Stimulated activated CD8-positive, alpha-beta memory T cell treated with anti-CD3 and anti-CD28 coated beads, Interleukin-12 subunit alpha, Interleukin-12 subunit beta, amount 100 ng/mL, for 1 hour (primary cell): ENCODE results near the gene FAM228B.
"Not testable (repeated sequence)": the region's sequence is repeated elsewhere in the genome, so short reads cannot be mapped to it uniquely, and the experiment has no call there.

Source experiments
- DNase-seq: peaks from one replicate; pipeline ENCODE4 v3.0.0-alpha.2; 2020; ENCODE audit warnings: low read depth

The FAM228B gene

DNA sequence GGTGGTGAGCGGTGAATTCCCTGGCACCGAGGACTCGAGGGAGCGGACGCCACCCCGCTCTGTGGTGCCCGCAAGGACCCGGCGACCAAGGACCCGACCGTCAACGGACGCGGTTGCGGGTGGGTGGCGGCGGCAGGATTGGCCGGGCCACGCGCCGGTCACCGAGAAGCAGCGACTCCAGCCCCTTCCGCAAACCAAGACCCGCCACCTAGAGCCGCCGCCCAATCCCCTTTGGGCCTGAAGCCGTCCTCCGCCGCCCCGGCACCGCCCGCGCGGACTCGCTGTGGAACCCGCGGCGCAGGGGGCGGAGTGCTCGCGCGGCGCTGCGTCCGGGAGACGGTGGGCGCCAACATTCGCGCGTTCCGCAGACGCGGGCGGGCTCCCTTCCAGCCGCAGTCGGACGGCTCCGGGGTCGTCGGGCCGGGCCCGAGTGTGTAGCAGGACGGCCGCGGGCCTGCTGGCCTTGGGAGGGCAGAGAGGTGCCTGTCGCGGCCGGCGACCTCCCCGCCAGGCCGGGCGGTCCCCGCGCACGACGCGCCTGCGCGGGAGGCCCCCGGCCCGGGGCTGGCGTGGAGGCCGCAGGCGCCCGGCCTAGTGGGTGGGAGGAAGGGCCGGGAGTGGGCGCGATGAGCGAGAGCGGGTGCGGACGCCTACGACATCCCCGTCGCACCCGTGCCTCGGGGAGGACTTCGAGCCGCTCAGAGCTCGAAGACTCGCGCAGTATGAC lies at the start of gene FAM228B, which contains the start of gene PFN4:
TSS of gene FAM228B (plus strand) at position 275 of the 727 bp plus-strand sequence. CDS start 893 bp downstream, outside the sequence.
TSS of gene PFN4 (minus strand) at position 140 of the 727 bp plus-strand sequence. CDS start 799 bp downstream, outside the sequence.
- DNase-seq = peak; percentile 29

DNA sequence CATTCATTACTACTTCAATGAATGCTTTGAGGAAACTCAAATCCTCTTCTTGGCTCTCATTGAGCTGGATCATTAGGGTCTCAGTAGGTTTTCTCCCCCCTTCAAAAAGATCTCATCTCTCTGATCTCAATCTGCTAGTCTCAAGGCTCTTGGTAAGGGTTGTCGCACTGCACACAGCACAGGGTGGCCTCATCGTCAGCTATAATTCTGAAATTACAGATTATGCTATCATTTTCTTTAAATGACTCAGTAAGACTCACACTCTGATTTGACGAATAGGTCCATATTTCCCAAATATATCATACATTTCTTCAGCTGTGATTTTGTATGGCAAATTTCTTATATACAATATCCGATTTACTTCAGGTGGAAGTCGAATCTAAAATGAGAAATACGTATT lies 49.5 kb upstream of the FAM228B start:
- DNase-seq = no peak

DNA sequence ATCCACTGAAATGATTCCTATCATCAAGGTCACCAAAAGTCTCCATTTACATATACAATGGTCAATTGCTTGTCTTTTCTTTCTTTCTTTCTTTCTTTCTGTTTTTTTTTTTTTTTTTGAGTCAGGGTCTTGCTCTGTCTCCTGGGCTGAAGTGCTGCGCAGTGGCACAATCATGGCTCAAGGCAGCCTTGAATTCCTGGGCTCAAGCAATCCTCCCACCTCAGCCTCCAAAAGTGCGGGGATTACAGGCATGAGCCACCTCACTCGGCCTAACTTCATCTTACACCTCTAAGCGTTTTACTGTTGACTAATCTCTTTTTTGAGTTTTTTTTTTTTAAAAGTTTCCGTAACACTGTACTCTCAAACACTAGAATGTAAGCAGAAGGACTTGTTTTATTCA lies 48.0 kb upstream of the FAM228B start:
- no peak for DNase-seq

DNA sequence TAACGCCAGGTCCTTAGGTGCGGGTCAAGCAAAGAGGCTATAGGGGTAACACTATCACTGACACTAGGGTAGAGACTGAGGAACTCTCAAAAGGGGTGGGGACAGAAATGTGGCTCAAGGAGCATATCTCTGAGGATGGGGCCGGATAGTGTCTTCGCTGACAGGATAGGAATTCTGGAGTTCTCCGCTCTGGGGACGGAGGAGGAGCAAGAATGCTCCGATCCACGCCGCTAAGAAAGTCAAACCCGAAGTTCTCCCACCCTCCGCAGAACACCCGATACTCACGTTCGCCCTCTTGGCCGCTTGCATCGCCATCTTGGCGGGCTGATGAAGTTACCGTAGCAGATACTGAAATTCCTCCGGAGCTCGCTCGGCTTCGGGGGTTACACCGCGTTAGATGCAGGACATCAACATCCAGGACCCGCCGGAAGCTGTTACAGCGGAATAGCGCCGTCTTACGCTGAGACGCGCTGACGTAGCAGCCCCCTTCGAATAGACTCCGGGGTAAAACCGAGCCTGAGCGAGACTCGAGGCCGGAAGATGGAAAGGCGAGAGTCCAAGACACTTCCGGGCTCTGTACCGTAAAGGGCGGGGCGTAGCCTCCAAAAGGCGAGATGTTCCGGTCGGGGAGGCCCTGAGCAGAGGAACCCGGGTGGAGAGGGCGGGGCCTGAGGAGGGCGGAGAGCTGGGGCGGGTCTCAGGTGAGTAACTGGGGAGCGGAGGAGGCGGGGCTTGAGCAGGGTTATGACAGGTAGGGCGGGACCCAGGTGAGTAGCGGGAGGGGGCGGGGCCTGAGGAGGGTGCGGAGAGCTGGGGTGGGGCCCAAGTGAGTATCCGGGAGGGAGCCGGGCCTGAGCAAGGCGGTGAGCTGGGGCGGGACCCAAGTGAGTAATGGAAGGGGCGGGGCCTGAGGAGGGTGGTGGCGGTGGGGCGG lies 47.1 kb upstream of the FAM228B start, which contains the start of gene SF3B6:
TSS of gene SF3B6 (minus strand) at position 412 of the 934 bp plus-strand sequence. CDS start at position 315, 97 bp downstream.
- DNase-seq = peak; percentile 99

DNA sequence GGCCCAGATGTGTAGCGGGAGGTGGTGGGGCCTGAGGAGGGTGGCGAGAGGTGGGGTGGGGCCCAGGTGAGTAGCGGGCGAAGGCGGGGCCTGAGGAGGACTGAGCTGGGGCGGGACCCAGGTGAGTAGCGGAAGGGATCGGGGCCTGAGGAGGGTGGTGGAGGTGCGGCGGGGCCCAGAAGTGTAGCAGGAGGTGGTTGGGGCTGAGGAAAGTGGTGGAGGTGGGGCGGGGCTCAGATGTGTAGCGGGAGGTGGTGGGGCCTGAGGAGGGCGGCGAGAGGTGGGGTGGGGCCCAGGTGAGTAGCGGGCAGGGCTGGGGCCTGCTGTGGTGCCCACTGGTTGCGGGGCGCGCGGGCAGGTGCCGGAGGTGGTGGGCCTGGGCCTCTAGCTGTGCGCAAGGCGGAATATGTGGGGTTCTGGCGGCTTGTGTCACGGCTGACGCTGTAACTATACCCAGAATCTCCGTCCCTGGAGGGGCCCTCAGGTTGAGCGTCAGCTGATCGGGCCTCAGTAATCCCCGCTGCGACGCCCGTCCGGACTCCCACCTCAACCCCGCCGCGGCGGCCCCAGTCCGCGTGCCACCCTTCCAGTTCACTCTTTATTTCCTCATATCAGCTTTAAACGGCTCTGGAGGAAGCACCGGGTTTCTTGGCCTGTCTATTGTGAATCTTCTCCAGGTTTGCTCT lies 46.3 kb upstream of the FAM228B start:
- DNase-seq = no peak

DNA sequence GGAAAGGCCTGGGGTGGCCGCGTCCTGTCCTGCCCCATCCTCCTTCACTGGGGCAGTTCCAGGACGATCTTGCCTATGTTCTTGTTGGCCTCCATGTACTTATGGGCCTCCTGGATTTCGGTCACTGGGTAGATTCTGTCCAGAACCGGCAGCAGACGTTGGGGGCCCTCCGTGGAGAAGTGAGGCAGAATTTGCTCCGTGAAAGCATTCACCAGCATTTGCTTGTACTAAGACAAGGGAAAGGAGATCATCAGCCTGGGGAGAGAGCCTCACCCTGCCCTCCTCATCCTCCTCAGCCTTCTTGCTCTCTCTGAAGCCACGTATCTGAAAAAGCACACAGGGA lies 45.8 kb upstream of the FAM228B start:
- DNase-seq = no peak

DNA sequence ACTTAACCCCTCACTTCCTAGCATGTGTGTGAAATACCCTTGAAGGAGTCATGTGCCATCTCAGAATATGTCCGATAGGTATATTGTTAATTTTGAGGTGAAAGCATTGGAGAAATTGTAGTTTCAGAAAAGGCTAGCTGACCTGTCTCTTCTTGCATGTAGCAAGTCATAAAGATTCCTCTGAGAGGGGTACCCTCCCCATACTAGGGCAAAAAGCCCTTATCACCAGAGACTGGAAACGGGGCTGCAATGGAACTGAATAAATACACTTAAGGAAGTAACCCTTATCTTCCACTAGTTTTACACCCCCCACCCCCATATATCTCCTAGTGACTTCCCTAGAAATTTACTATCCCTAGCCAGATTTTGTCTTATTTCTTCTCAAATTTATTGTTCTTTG lies 45.4 kb upstream of the FAM228B start:
- no peak for DNase-seq

DNA sequence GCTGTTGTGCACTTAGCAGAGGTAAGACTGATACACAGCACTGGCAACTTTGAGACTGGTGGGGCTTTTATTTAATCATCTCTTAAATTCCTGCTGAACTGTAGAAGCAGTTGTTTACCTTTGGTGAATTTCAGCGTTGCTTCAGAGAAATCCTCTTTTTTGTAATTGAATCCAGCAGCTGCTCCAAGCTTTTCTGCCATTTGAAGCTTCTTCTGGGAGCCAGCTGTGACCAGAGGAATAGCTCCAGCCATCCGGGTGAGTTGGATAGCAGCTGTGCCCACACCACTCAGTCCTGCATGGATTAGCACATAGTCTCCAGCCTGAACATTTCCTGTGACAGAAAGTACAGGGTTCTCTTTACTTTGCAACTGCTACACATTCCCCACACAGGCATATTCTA lies 42.6 kb upstream of the FAM228B start:
- no peak for DNase-seq

DNA sequence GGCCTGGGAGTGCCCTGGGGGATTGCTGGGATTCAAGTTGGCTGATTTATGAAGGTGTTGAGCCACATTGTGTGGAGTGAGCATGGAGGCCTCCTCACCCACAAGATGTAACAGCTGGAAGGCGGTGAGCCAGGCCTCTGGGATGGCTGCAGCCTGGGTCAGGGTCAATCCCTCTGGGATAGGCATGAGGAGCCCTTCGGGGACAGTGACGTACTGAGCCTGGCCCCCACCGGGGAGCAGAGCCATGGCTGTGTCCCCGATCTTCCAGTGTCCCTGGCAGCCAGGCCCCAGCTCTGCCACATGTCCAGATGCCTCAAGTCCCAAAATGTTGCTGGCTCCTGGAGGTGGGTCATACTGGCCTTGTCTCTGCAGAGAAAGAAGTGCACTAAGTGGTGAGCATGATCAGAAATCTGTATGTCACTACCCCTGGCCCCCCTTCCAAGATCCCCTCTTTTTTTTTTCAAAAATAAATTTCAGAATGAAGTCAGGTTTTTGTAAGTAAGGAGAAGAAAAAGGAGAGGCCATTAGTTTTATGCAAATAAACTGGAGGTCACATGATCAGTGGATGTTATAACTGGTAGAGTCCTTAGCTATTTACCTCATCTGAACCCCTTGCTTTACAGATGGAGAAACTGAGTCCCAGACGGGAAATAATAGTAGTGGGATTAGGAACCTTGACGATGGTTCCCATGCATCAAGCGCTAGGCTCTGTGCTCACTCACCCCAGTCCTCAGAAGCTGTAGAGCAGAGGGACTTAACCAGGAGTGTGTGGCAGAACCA lies 40.3 kb upstream of the FAM228B start:
- DNase-seq = no peak

DNA sequence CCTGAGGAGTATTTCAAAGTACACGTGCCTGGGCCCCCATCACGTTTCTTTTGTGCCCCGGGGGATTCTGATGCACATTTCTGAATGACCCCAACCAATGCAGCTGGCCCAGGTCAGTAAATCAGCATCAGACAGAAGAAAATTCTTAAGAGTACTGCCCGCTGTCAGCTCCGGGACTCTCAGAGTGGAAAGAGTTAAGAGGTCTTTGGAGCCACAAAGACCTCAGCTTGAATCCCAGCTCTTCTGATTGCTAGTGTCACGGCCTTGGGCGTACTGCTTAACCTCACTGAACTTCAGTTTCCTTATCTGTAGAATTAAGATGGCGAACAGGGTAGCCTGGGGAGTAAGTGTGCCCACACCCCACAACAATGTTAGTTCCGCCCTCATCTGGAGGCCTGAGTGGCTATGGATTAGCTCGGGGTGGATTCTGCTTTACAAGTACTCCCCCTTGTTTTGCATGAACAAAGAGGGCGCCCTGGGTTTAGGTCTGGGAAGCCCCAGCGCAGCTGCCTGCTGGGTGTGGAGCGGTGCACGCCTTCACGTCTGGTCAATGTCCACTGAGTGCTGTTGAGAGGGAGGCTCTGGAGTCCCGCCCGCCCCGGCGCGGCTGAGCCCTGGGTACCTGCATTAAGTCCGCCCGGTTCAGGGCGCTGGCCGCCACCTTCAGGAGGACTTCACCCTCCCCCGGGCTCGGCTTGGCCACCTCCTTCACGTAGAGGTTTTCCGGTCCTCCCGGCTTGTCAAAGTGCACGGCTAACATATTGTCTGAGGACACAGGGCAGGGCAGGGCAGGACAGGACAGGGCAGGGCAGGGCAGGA lies 39.5 kb upstream of the FAM228B start:
- no peak for DNase-seq

DNA sequence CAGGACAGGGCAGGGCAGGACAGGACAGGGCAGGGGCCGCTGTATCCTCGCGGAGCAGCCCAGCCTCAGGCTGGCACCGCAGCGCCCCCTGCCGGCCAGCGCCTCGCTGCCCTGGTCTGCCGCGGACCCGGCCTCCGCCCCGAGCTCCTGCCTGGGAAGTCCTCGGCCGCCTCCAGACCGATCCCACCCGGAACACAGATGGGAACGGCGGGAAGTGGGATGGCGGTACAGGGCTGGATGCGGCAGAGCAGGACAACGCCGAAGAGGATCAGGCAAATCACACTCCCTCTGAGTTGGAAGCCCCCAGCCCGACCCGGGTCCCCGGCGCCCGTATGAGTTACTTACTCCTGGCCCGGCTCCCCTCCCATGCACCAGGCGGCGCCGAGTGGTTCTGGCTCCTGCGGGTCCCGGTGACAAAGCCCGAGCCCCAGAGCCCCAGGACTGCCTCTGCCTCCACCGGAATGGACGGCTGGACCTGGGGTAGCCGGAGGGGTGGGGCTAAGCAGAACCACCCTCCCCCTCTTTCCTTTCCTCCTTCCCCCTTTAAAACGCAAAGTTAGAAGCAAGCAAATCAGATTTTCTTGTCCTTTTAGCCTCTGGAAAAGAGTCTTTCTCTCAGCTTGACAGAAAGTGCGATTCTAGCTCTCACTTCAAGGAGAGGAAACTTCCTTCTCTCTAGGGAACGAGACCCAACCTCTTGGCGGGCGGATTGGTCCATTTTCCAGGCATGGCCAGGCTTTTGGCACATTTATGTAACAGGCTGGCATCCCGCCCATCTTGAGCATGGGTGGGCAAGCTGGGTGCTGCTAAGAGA lies 38.7 kb upstream of the FAM228B start, which contains the start of gene TP53I3:
TSS of gene TP53I3 (minus strand) at position 449 of the 814 bp plus-strand sequence. CDS start 508 bp downstream, outside the sequence.
- DNase-seq = peak; percentile 60

DNA sequence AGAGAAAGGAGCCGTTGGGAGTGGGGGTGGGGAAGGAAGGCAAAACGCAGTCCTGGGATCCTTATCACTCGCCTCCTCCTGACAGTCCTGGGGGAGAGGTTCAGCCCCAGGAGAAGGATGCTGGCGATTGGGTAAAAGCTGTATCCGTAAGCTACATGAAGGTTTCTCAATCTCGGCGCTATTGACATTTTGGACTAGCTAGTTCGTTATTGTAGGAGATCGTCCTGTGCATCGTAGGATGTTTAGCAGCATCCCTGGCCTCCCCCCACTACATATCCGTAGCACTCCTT lies 38.1 kb upstream of the FAM228B start:
- no peak for DNase-seq

DNA sequence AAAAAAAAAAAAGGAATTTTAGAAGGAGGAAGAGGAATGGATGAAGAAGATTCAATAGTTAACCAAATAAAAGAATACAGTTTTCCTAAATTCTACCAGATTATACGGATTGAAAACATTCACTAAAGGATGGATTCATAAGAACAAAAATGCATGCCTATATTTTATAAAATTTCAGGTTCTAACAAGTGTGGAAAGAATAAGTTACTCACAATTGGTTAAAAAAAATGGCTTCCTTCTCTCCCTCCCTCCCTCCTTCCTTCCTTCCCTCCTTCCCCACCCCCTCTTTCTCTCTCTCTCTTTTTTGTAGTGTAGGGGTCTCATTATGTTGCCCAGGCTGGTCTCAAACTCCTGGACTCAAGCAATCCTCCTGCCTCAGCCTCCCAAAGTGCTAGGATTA lies 37.0 kb upstream of the FAM228B start:
- no peak for DNase-seq

DNA sequence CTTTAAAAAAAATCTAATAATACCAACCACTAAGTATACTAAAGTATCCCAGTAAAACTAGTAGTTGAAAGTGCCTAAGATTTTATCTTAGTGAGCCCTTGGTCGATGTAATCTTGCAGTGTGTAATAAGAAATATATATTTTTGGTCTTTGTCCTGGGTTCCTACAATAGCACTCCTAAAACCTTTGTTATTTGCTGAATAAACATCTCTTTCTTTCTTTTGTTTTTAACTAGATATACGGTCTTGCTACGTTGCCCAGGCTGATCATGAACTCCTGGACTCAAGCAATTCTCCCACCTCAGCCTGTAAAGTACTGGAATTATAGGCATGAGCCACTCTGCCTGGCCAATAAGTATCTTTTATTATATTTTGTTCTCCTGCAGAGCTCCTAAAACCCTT lies 36.2 kb upstream of the FAM228B start:
- DNase-seq = no peak

DNA sequence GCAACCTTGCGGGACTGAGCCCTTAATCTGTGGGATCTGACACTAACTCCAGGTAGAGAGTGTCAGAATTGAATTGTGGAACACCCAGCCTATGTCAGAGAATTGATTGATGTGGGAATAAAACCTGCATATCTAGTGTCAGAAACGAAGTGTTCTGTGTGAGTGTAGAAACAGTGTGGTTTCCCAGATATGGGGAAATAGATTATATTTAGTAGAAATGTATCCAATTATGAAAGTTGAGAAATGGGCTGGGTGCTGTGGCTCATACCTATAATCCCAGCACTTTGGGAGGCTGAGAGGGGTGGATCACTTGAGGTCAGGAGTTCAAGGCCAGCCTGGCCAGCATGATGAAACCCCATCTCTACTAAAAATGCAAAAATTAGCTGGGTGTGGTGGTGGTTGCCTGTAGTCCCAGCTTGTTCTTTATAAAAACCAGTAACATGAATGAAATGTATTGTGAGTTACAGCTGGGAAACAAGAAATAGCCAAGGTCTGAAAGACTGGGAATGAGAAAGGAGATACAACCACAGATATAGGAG lies 34.4 kb upstream of the FAM228B start:
- DNase-seq = no peak

DNA sequence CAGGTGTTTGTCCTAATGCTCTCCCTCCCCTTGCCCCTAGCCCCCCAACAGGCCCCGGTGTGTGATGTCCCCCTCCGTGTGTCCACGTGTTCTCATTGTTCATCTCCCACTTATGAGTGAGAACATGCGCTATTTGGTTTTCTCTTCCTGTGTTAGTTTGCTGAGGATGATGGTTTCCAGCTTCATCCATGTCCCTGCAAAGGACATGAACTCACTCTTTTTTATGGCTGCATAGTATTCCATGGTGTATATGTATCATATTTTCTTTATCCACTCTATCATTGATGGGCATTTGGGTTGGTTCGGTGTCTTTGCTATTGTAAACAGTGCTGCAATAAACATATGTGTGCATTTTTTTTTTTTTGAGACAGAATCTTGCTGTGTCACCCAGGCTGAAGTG lies 30.0 kb upstream of the FAM228B start:
- not testable (repeated sequence) for DNase-seq

DNA sequence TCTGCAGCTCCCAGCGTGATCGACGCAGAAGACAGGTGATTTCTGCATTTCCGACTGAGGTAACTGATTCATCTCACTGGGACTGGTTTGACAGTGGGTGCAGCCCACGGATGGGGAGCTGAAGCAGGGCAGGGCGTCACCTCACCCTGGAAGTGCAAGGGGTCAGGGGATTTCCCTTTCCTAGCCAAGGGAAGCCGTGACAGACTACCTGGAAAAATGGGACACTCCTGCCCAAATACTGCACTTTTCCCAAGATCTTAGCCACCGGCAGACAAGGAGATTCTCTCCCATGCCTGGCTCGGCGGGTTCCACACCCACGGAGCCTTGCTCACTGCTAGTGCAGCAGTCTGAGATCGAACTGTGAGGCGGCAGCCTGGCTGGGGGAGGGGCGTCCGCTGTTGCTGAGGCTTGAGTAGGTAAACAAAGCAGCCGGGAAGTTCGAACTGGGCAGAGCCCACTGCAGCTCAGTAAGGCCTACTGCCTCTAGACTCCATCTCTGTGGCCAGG lies 28.0 kb upstream of the FAM228B start:
- DNase-seq = not testable (repeated sequence)

DNA sequence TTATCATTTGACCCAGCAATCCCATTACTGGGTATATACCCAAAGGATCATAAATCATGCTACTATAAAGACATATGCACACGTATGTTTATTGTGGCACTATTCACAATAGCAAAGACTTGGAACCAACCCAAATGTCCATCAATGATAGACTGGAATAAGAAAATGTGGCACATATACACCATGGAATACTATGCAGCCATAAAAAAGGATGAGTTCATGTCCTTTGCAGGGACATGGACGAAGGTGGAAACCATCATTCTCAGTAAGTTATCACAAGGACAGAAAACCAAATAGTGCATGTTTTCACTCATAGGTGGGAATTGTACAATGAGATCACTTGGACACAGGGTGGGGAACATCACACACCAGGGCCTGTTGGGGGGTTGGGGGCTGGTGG lies 22.5 kb upstream of the FAM228B start:
- not testable (repeated sequence) for DNase-seq

DNA sequence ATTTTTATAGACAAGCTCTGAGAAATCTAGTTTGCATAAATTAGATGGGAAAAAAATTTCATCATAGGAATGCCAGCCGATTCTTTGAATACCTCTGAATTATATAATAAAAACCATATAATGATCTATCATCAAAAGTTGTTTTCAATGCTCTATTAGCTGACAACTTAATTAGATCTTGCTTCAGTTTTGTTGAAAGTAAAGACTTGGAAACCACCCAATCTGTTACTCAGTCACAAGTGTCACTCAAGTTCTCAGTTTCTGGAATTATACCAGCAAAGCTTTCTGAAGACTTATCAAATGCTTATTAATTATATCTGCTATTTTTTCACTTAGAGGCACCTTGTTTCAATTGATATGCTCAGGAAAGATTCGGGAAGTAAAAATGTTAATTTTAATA lies 21.3 kb upstream of the FAM228B start:
- no peak for DNase-seq
